Measurements from ENCODE around the gene ERC2.

Gene ERC2

GRCh38 chr3:56144805-56145204 lies 323.5 kb downstream of the ERC2 start:
- TF ChIP-seq CTCF (IDR thresholded peaks at IDR 0.05): no peak

- no peak for TF ChIP-seq CTCF (IDR thresholded peaks at IDR 0.05)
Observed at GRCh38 chr3:56137415-56137814, 330.9 kb downstream of the ERC2 start.

GRCh38 chr3:56136514-56136913 lies 331.8 kb downstream of the ERC2 start:
- TF ChIP-seq CTCF (IDR thresholded peaks at IDR 0.05): no peak

- no peak for TF ChIP-seq CTCF (IDR thresholded peaks at IDR 0.05)
Observed at GRCh38 chr3:56135941-56136340, 332.3 kb downstream of the ERC2 start.

- no peak for TF ChIP-seq CTCF (IDR thresholded peaks at IDR 0.05)
Observed at GRCh38 chr3:56133423-56133822, 334.8 kb downstream of the ERC2 start.

- TF ChIP-seq CTCF (IDR thresholded peaks at IDR 0.05): no peak
Observed at GRCh38 chr3:56132762-56133161, 335.5 kb downstream of the ERC2 start.

GRCh38 chr3:56131974-56132590 lies 336.2 kb downstream of the ERC2 start:
- no peak for TF ChIP-seq CTCF (IDR thresholded peaks at IDR 0.05)

- TF ChIP-seq CTCF (IDR thresholded peaks at IDR 0.05): no peak
Observed at GRCh38 chr3:56130036-56130435, 338.2 kb downstream of the ERC2 start.
